C4-2B (cell line): ENCODE results near the gene ATP9A.

Source experiments
- ZFX ChIP-seq: fragments of 450-650 bp; IDR thresholded peaks from 2 replicates; pipeline ENCODE4 v1.6.1; 2017
- TF ChIP-seq, protein P1 (sequence below): fragments of 450-650 bp; conservative IDR thresholded peaks from 2 replicates; pipeline ENCODE4 v1.5.1; 2017; ENCODE audit warnings: mild to moderate bottlenecking

DNA sequence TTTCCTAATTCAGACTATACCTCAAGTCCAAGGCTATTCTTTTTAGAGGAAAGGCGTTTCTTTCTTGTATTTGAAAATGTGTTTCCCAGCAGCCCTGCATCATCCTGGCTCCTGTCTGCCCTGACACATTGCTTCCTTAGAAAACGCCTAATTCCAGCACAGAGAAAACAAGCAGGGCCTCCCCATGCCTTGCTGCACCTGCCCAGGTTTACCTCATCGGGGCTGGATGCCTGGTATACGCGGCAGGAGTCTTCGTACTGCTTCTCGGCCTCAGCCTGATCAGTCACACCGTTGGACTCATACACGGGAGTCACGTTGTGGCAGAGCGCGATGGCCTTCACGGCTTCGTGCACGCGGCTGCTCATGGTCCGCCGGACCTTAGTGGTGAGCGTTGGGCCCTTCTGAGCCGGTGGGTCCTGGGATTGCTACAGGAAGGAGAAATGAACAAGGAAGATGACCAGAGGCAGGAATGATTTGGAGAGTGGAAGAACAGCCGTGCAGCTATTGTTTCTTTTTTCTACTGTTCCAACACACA is 111.4 kb downstream of the ATP9A start:
- TF ChIP-seq, protein P1, sequence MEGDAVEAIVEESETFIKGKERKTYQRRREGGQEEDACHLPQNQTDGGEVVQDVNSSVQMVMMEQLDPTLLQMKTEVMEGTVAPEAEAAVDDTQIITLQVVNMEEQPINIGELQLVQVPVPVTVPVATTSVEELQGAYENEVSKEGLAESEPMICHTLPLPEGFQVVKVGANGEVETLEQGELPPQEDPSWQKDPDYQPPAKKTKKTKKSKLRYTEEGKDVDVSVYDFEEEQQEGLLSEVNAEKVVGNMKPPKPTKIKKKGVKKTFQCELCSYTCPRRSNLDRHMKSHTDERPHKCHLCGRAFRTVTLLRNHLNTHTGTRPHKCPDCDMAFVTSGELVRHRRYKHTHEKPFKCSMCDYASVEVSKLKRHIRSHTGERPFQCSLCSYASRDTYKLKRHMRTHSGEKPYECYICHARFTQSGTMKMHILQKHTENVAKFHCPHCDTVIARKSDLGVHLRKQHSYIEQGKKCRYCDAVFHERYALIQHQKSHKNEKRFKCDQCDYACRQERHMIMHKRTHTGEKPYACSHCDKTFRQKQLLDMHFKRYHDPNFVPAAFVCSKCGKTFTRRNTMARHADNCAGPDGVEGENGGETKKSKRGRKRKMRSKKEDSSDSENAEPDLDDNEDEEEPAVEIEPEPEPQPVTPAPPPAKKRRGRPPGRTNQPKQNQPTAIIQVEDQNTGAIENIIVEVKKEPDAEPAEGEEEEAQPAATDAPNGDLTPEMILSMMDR: no peak
- no peak for TF ChIP-seq ZFX
